ENCODE measurements around the gene CEL. TPM values are rescaled to one million over a fixed set of nuclear protein-coding genes. Genes with fewer than 3 reads are reported as not detected.

Gene CEL
- total RNA-seq, 4 donors from 2014 or later, result 0.75 TPM; not detected in 3

DNA sequence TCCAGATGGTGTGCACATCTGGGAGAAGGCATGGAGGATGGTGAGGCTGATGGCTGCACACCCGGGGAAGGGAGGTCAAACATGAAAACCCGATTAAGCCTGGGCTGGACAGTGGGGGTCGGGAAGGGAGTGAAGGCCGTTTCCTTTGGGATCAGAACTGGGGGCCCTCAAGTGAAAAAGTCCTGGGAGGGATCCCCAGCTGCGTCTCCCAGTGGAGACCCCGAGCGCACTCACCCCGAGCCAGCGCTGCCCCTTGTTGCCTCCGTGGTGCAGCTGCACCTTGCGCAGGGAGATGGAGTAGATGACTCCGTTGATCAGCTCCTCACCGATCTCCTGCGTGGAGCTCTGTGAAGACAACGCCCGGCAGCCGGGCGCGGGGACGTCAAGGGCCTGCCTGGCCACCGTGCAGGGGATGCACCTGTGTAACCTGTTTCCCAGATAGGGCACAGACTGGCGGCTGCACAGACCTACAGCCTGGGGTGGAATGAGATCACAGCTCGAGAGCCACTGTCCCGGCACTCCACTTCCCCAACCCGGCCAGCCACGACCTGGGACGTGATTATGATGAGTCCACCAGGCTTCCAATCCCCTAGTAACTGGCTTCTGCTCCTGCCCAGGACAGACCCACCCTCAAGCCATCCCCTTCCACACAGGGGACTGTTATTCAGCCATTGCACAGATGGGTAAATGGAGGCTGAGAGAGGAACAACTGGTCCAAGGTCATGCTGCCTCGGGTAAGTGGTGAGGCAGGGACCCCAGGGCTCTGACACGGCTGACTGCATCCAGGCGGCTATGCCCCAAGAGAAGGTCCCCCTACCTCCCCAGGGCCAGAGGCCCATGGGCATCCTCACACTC is 50.3 kb downstream of the CEL start:
- no peak for TF ChIP-seq CTCF (IDR thresholded peaks at IDR 0.05; ENCODE audit: low read depth)

DNA sequence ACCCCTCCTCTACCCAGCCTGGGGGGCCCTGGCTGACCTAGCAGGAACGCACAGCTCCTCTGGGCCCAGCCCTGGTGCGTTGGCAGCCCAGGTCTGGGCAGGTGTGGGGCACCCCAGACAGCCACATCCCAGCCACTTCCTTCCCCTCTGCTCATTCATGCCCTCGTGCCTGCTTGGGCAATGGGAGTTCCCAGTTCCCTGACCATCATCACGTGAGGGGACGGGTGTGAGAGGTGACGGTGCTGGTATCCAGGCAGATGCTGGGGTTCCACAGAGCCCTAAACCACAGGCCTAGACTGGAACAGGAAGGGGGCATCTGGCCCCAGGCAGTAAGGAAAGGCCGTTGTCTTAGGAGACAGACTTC is 50.9 kb downstream of the CEL start:
- TF ChIP-seq CTCF (IDR thresholded peaks at IDR 0.05; ENCODE audit: low read depth), result no peak

- TF ChIP-seq CTCF (IDR thresholded peaks at IDR 0.05; ENCODE audit: low read depth), result no peak
Measured at GRCh38 chr9:133113163-133113948, 51.6 kb downstream of the CEL start.

GRCh38 chr9:133113949-133114885 is 52.4 kb downstream of the CEL start:
- TF ChIP-seq CTCF (IDR thresholded peaks at IDR 0.05; ENCODE audit: low read depth), result no peak

DNA sequence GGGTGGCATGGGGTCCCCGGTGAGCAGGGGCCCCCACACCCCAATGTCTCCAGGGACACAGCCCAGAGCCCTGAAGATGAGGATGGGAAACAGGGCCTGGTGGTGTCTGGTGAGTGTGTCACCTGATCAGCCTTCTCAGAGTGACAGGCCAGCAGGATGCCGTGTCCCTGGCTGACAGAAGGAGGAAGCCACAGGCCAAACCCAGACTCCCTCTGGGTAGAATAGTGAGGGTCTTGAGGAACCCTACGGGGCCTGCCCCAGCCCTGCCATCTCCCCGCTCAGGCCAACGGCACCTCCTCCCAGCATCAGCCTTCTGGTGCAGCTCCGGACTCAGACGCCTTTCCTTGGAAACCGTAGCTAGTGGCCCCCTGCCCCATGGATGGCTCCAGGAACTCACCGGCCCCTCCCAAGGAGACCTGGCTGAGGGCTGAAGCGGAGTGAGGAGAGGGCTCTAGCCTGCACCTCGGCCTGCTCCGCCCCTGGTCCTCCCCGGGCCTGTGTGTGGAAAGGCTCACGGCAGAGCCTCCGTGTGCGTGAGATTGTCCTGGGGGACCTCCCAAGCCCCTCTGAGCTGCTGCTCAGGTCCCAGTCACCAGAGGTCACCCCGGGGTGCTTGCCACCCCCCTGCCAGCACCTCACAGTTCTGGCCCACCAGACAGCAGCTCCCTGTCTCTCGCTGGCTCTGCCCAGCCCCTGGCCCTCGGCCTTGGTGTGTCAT is 53.3 kb downstream of the CEL start:
- TF ChIP-seq CTCF (IDR thresholded peaks at IDR 0.05; ENCODE audit: low read depth), result no peak

DNA sequence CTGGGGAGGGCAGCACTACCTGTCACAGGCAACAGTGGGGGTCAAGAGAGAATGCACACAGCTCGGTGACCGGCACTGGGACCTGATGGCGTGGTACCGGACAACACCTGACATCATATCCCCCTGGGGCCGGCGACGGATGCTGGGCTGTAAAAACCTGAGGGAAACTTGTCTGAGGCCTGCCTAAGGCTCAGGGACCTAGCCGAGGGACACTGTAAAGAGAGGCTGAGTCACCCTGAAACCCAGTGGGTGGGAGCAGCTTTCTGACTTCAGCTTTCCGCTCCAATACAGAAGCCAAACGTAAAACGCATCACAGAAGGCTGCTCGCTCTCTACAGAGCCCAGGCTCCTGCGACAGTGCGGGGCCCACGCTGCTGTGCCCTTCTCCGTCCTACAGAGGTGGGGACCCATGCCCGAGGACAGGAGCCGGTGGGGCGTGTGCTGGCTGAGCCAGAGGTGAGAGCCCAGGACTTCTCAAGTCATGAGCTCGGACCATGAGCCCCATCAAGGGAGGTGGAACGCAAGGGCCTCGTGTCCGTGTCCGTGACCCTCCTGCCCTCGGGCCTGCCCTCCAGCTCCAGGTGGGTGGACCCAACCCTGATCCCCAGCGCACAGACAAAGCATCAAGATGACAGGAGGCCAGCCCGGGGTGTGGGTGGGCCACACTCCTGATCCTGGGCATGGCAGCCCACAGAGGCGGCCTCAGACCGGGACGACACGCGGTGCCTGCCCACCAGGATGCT is 54.0 kb downstream of the CEL start:
- TF ChIP-seq CTCF (IDR thresholded peaks at IDR 0.05; ENCODE audit: low read depth), result no peak
